Smooth muscle cell of the brain vasculature (primary cell): ENCODE results near the gene TFF1.

Source experiments
- DNase-seq: peaks from one replicate; pipeline ENCODE4 v3.0.0-alpha.2; 2012; ENCODE audit warnings: low read depth, low spot score

TFF1 gene

DNA sequence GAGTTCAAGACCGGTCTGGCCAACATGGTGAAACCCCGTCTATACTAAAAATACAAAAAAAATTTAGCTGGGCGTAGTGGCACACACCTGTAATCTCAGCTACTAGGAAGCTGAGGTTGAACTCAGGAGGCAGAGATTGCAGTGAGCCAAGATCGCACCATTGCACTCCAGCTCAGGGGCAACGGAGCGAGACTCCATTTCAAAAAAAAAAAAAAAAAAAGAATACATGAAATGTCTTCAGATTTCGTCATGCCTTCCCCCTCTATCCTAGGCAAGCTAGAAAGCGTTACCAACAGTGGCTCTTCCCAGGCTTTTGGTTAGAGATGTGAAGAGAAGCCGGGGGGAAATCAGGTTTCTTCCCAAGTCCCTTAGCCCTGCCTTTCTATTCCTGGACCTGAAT is 3.6 kb downstream of the TFF1 start:
- no peak for DNase-seq

DNA sequence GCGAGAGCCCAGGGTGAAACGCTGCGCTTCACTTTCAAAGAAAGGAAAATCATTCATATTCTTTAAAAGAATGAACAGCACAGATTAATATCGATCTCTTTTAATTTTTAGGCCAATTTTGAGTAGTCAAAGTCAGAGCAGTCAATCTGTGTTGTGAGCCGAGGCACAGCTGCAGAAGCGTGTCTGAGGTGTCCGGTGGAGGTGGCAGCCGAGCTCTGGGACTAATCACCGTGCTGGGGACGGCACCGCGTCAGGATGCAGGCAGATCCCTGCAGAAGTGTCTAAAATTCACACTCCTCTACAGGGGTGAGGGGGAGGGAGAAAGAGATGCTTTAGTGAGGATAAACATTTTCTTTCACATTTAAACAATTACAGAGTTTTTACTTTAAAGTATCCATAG is 4.1 kb downstream of the TFF1 start:
- no peak for DNase-seq

DNA sequence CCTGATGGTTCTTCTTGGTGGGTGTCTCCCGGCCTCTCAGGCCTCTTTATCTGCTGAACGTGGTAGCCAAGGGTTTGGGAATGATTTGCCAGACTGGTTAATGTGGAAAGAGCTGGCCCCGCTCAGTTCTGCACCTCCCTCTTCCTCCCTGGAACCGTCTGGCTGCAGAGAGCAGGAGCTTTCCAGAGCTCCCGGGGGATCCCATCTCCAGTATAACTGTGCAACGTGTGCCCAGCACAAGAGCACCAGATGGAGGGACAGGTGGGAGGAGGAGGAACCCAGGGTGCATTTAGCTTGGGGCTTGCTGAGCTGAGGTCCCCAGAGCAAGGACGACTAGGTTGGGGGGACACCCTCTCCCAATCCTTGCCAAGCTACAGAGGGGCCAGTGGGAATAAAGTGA is 5.0 kb downstream of the TFF1 start:
- no peak for DNase-seq

DNA sequence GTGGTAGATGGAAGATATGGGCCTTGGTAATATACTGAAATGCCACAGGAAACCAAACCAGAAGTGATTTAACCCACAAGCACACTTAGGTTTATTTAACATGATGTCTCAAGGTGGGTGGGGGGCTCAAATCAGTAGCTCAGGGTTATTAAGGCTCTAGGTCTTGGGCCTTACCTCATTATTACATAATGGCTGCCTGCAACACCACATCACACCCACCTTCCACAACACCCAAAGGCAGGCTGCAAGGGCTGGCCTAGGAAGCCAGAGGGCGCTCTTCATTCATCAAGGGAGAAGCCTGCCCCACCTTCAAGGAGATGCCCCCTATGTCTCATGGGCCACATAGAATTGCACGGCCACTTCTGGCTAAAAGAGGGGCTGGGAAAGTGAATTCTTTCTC is 6.0 kb downstream of the TFF1 start:
- DNase-seq: no peak

DNA sequence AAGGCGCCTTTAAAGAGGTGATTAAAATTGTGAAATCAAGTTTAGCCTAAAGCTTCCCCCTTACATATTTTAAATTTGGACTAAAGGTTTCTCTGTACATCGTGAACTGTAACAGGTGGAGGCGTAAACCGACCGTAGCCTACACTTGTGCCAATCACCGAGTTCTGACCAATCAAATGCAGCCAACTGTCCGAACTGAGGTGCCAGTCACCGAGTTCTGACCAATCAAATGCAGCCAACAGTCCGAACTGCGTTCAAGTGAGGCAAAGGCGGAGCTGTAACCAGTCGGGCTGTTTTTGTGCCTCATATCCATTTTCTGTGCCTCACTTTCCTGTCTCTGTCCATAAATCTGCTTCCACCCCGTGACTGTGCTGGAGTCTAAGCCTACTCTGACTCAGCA is 7.4 kb downstream of the TFF1 start:
- no peak for DNase-seq

DNA sequence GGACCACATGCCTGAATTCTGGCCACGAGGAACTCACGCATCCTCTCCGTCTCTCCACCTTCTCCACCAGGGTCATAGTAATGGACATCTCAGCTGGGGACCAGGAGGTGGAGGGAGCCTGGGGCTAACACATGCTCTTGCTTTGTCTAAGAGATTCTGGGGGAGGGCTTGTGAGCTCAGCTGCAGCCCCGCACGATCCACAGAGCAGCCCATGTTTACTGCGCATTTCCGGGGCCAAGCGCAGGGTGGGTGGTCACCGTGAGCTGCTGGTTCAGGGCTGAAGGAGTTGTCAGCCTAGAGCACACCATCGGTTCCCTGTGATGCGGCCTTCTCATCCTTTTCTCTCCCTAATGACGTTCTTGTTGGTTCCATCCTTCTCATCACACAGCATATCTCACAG is 8.1 kb downstream of the TFF1 start:
- no peak for DNase-seq

DNA sequence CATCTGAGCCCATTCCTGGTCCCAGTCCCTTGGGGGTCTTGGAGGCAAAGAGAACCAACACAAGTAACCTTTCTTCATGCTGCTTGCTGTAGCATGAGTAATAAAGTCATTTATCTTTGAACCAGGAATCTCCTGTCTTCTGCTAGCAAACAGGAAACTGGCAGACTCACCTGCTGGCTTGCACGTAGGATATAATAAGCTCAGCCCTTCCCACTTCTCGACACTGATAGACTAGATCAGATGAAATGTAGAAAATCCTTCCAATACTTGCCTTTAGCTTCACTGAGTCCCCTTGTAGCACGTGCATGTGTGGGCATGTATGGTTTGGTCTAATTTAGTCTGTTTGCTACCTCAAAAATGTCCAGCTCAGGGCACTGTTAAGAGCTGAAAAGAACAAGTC is 9.0 kb downstream of the TFF1 start:
- DNase-seq: no peak

DNA sequence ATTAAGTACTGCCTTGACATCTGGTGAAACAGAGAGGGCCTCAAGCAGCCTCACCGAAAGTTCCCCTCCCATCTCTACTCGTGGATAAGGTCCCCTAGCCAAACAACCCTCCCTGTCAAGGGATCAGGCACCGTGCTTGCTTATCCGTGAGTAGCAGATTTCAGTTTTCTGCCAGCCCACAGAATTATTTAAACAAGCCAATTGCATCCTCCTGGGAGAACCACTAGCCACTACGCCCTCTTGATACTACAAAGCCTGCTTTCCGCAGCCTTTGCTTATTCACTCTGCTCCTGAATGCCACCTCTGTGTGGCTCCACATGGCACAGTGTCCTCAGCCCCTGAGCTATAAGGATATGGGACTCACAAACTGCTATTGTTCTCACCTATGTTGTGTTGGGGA is 9.7 kb downstream of the TFF1 start:
- no peak for DNase-seq

DNA sequence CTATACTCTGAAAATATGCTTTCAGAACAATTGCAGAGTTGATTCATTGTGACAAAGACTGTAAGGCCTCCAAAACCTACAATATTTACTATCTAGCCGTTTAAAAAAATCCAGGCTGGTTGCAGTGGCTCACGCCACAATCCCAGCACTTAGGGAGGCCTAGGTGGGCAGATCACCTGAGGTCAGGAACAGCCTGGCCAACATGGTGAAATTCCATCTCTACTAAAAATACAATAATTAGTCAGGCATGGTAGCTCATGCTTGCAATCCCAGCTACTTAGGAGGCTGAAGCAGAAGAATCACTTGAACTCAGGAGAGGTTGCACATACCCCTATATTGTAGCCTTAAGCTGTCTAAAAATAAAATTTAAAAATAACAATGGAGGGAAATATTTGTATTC is 10.3 kb downstream of the TFF1 start:
- DNase-seq: no peak

DNA sequence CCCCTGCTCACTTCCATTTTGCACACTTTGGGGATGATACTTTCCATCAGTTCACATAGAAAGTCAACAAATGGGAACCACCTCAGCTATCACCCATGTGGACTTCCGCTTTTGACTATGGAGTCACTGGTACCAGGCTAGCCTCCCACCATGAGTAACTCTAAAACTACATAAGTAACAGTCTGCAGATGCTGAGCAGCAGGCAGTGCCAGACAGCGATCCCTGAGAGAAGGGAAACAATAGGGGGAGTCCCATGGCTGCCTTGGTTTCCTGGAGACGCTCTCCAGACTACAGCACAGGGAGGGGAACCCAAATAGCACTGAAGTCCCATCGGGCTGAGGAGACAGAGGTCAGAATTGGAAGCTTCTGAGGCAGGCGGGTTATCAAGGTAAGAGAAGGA is 12.7 kb downstream of the TFF1 start:
- no peak for DNase-seq

DNA sequence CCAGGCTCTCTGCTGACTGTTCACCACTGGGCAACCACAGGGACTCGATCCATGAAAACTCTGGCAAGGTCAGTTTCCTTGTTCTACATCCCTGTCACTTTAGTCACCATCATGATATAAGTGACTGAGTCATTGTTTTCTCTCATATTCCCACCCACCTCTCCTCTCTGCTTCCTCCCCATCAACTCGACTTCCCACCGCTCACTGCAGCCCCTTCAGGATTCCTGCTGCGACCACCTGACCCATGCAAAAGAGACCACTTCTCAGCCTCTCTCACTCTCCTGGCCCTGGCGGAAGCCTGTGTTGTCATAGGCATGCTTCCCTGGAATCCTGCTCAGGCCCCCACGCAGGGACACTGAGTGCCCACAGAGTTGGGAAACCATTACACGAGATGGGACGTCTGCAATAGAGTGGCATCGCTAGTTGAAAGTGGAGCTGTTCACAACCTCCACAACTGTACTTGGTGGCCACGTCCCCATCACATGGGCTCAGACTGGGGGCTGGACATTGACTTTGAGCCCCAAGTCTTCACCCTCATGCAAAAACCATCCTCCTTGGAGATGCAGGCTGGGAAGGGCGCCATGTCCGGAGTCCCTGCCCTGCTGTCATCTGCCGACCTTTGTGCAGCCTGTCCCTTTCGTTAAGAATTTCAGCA is 13.8 kb downstream of the TFF1 start:
- no peak for DNase-seq

DNA sequence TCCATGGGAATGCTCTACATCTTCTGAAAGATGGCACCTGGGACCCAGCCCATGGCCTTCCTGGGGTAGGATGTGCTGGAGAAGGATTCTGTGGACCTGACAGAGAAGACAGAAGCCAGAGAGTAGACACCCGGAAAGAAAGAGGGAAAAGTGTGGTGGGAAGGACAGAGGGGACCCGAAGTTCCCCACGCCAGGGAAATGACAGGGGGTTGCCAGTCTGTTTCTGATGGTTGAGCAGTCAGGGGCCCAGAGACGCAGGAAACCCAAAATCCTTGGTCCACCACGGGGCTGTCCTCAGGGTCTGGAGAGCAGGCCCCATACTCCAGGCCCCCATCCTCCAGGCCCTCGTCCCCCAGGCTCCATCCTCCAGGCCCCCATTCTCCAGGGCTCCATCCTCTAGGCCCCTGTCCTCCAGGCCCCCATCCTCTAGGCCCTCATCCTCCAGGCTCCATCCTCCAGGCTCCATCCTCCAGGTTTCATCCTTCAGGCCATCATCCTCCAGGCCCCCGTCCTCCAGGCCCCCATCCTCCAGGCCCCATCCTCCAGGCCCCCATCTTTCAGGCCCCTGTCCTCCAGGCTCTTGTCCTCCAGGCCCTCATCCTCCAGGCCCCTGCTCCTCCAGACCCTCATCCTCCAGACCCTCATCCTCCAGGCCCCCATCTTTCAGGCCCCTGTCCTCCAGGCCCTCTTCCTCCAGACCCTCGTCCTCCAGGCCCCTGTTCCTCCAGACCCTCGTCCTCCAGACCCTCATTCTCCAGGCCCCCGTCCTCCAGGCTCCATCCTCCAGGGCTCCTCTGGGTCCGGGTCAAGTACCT is 14.5 kb downstream of the TFF1 start:
- no peak for DNase-seq

DNA sequence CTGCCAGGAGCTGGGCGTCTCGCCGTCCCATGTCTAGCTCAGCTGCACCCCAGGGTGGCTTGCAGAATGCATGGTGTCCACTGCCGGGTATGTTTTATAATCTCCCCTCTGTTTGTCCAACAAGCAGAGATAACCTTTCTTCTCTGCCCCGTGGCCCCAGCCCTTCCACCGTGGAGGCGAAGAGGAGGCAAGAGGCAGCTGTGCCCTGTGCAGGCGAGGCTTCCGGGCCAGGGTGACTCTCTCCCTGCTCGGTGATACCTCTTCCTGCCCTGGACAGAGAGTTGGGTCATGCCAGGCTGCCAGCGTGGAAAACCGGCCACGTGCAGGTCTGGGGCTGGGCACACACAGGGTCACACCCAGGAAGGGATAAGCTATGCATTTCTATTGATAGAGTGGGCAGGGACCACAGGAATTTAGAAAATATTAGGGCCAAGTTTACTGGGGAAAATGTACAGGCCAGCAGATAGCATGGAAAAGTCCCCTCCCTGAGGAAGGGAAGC is 15.4 kb downstream of the TFF1 start, which contains the start of gene TFF2:
TSS of gene TFF2 (minus strand) at position 68 of the 500 bp plus-strand sequence. CDS start at position 31, 37 bp downstream.
- DNase-seq: no peak

DNA sequence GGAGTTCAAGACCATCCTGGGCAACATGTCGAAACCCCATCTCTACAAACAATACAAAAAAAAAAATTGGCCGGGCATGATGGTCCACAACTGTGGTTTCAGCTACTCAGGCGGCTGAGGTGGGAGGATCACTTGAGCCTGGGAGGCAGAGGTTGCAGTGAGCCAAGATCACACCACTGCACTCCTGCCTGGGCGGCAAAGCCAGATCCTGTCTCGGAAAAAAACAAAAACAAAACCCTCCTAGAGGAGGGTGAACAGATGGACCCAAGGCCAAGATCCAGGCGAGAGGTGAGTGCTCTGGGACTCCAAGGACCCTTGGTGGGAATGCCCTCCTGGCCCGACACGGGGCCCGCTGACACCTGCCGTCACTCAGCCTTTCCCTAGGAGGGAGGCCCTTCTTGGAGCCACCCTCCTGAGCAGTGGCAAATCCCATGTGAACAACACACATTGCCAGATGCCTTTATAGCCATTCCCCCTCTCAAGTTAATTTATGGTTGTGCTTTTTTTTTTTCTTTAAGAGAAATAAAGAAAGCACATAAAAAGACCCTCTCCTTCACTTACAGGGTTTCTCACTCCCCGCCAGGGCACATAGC is 15.9 kb downstream of the TFF1 start:
- DNase-seq: no peak

DNA sequence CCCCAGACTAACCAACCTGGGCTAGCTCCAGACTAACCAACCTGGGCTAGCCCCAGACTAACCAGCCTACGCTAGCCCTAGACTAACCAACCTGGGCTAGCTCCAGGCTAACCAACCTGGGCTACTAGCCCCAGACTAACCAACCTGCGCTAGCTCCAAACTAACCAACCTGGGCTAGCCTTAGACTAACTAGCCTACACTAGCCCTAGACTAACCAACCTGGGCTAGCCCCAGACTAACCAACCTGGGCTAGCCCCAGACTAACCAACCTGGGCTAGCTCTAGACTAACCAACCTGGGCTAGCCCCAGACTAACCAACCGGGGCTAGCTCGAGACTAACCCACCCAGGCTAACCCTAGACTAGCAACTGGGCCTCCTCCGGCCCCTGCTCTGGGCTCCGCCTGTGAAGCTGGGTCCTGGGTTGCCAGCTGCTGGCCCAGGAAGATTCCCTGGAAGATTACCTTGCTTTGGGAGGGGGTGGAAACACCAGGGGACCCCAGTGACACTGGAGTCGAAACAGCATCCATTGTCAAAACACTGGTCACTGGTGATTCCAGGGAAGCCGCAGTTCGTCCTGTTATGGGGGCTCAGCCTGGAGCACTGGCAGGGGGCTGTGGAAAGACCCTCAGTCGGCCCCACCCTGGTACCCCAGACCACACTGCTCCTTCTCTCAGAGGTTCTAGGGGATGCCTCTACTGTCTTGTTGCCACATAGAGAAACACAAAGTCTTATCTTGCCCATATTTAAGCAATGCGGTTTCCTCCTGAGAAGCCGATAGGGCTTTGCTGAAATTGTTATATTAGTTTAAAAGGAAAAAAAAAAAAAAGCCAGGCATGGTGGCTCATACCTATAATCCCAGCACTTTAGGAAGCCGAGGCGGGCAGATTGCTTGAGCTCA is 16.7 kb downstream of the TFF1 start:
- no peak for DNase-seq

DNA sequence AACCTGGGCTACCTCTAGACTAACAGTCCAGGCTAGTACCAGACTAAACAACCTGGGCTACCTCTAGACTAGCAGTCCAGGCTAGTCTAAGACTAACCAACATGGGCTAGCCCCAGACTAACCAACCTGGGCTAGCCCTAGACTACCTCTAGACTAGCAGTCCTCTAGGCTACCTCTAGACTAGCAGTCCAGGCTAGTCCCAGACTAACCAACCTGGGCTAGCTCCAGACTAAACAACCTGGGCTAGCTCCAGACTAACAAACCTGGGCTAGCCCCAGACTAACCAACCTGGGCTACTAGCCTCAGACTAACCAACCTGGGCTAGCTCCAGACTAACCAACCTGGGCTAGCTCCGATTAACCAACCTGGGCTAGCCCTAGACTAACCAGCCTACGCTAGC is 17.6 kb downstream of the TFF1 start:
- DNase-seq: no peak

DNA sequence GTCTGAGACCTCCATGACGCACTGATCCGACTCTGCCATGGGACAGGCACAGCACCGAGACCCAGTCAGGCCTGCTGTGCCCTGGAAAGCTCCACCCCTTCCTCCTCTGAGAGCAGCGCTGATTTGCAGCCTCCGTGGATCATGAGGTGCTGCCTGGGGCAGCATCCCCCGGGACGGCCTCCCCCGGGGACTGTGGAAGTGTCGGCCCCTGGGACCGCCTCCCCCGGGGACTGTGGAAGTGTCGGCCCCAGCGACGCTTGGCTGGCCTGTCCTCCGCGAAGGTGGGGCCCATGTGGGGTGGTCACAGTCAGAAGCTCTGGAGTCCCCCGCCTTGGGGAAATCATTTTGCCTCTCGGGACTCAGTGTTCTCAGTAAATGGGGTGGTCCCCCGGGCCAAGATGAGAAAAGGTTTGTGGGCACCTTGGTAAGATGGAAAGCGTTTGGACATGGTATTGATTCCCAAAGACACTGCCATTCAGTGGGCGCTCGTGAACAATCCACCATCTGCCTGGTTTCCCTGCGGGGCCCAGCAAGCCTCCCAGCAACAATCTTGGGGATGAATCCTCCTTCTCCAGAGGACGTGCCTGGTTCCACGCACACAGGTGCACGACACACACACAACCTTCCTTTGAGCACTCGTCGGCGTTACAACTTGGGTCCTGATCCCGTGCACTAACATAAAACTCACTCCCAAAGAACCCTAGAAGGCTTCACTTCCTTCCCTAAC is 18.6 kb downstream of the TFF1 start:
- no peak for DNase-seq

DNA sequence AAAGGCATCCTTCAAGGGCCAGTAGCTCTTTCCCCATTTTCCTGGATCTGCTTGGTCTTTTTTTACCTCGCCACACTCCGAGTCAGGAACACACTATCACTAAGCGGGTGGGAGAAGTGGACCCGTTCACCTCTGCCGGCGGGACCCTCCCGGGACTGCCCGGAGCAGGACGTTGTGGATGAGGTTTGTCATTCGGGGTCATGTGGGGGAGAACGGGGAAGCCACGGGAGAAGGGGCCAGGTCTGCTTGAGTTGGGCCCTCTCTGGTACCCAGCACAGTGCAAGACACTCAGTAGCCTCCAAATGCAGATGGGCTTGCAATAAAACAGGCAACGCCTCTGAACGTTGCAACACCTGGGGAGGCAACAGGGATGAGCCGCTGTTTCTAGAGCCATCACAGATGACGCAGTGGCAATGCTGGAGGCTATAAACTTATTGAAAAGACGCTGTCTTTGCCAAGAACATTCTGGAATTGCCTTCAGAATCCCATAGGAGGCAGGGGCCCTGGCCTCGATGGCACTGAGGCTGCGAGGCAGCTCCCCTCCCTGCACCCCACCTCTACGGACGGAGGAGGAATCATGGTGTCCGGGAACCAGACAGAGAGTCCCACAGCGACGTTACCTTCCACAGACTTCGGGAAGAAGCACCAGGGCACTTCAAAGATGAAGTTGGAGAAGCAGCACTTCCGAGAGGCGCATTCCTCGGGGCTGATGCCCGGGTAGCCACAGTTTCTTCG is 19.3 kb downstream of the TFF1 start:
- no peak for DNase-seq

DNA sequence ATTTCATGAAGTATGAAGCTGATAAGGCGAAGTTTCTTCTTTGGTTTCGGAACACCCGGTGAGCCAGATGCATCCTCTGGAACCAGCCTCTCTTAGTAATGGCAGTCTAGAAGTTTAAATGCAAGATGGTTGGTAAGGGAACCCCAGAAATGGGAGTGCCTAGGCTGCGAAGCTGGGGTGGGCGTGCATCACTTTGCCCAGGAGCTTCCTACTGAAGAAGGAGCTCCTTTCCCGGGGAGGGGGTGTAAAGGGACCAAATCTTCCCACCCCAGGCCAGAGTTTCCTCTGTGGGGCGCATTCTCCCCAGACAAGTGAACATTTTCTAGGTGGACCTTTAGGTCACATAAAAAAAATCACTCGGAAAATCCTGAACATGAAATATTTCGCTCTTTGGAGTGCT is 19.9 kb downstream of the TFF1 start:
- DNase-seq: no peak

DNA sequence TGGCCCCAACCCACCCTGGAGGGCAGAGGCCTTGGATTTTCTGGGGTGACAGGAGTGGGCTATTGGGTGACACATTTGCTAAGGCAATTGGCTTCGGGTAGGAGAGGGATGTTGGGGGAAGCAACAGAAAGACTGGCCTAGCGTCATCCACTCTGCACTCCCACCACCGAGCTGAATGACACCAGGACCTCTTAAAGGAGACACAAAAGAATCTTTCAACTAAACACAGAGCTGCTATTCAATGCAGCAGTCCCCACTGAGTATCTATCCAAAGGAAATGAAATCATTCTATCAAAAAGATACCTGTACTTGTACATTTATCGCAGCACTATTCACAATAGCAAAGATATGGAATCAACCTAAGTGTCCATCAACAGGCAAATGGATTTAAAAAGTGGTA is 21.7 kb downstream of the TFF1 start:
- DNase-seq: no peak
